22Rv1 (cell line): Measurements from ENCODE around the gene PRDM15.

Experiments
- ZFX ChIP-seq: fragments of 450-650 bp; IDR thresholded peaks from 2 replicates; pipeline ENCODE4 v1.6.1; 2017; ENCODE audit warnings: antibody characterized with exemption, borderline replicate concordance
- TF ChIP-seq, protein P1 (sequence below): fragments of 450-650 bp; IDR thresholded peaks from 2 replicates; pipeline ENCODE4 v1.5.1; 2017; ENCODE audit warnings: mild to moderate bottlenecking

DNA sequence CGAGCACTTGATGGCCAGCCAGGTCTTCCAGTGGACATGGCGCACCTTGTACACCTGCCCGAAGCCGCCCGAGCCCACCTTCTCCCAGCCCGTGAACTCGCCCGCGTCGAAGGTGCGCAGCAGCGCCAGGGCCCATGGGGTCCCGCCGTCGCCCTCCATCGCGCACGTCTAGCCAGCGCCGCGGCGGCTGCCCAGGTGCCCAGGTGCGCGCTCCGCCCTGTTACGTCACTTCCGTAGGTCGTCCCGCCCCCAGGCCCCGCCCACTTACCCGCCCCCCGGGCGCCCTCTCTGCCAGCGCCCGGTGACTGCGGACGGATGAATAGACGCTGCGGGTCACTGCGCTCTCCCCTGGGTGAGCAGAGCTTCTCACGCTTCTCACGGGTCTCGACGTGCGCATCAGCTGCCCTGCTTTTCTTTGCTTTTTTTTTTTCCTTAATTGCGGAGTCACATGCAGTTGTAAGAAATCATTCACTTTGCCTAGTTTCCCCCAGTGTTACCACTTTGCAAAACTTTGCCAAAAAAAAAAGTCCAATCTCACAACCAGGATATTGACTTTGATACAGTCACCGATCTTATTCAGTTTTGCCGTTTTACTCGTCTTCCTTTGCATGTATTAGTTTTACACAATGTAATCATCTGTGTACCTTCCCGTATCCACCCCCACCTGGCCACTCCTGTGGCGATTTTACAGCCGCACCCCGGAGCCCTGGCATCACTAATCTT, 112.1 kb downstream of the PRDM15 start, which contains the start of gene RIPK4:
- TF ChIP-seq, protein P1, sequence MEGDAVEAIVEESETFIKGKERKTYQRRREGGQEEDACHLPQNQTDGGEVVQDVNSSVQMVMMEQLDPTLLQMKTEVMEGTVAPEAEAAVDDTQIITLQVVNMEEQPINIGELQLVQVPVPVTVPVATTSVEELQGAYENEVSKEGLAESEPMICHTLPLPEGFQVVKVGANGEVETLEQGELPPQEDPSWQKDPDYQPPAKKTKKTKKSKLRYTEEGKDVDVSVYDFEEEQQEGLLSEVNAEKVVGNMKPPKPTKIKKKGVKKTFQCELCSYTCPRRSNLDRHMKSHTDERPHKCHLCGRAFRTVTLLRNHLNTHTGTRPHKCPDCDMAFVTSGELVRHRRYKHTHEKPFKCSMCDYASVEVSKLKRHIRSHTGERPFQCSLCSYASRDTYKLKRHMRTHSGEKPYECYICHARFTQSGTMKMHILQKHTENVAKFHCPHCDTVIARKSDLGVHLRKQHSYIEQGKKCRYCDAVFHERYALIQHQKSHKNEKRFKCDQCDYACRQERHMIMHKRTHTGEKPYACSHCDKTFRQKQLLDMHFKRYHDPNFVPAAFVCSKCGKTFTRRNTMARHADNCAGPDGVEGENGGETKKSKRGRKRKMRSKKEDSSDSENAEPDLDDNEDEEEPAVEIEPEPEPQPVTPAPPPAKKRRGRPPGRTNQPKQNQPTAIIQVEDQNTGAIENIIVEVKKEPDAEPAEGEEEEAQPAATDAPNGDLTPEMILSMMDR = no peak
- TF ChIP-seq ZFX = no peak
